Measurements from ENCODE around the gene GM2A.
"Not testable (repeated sequence)": the region's sequence is repeated elsewhere in the genome, so short reads cannot be mapped to it uniquely, and the experiment has no call there.

The GM2A gene

GRCh38 chr5:151298063-151298855 lies 45.3 kb downstream of the GM2A start:
- H3K9me3 ChIP-seq (ENCODE audit: low read length): no peaks in the 10 kb centered on the region
- H3K4me3 ChIP-seq (ENCODE audit: low read depth, low read length, poor library complexity, severe bottlenecking): no peak overlapping the region
- no peaks in the 10 kb centered on the region for H3K79me2 ChIP-seq (ENCODE audit: insufficient read depth, low read length)
- H3K9me2 ChIP-seq (ENCODE audit: low read depth, low read length): no peaks in the 10 kb centered on the region
- H3K36me3 ChIP-seq (ENCODE audit: insufficient read depth, low read length): no peaks in the 10 kb centered on the region
- H4K20me1 ChIP-seq (ENCODE audit: insufficient read depth, low read length): no peaks in the 10 kb centered on the region
- no peak overlapping the region for H3K9ac ChIP-seq (ENCODE audit: low read length)
- no peak overlapping the region for H2AFZ ChIP-seq (ENCODE audit: low read length)
- no peak overlapping the region for H3K4me2 ChIP-seq (ENCODE audit: low read length)
- H3K27ac ChIP-seq (ENCODE audit: low read depth, low read length, poor library complexity, severe bottlenecking): no peak overlapping the region
- TF ChIP-seq EZH2 (IDR thresholded peaks at IDR 0.05; ENCODE audit: borderline replicate concordance, low read length): no peak
- TF ChIP-seq CTCF (IDR thresholded peaks at IDR 0.05; ENCODE audit: low read length): peak; percentile 68
- no peaks in the 10 kb centered on the region for H3K4me1 ChIP-seq (ENCODE audit: insufficient read depth, low read length, severe bottlenecking)
- peaks cover 5% of the 10 kb centered on the region; the same call in 1 of the 2 replicates for H3K27me3 ChIP-seq (ENCODE audit: insufficient read depth, low read length)
- H3F3A ChIP-seq (ENCODE audit: insufficient read depth, low read length): no peaks in the 10 kb centered on the region

- no peaks in the 10 kb centered on the region for H4K20me1 ChIP-seq (ENCODE audit: insufficient read depth, low read length)
- no peaks in the 10 kb centered on the region for H3K4me1 ChIP-seq (ENCODE audit: insufficient read depth, low read length, severe bottlenecking)
- peaks cover 6% of the 10 kb centered on the region; the same call in 1 of the 2 replicates for H3K27me3 ChIP-seq (ENCODE audit: insufficient read depth, low read length)
- H3K79me2 ChIP-seq (ENCODE audit: insufficient read depth, low read length): no peaks in the 10 kb centered on the region
- H3K27ac ChIP-seq (ENCODE audit: low read depth, low read length, poor library complexity, severe bottlenecking): no peak within 1 kb of the TSS
- H3K36me3 ChIP-seq (ENCODE audit: insufficient read depth, low read length): no peaks in the 10 kb centered on the region
- no peak within 1 kb of the TSS for H3K4me2 ChIP-seq (ENCODE audit: low read length)
- no peaks in the 10 kb centered on the region for H3K9me3 ChIP-seq (ENCODE audit: low read length)
- no peak within 1 kb of the TSS for H2AFZ ChIP-seq (ENCODE audit: low read length)
- H3K4me3 ChIP-seq (ENCODE audit: low read depth, low read length, poor library complexity, severe bottlenecking): no peak within 1 kb of the TSS
- no peak within 1 kb of the TSS for H3K9ac ChIP-seq (ENCODE audit: low read length)
- H3F3A ChIP-seq (ENCODE audit: insufficient read depth, low read length): no peaks in the 10 kb centered on the region
- no peaks in the 10 kb centered on the region for H3K9me2 ChIP-seq (ENCODE audit: low read depth, low read length)
- TF ChIP-seq CTCF (IDR thresholded peaks at IDR 0.05; ENCODE audit: low read length) (no peak), EZH2 (IDR thresholded peaks at IDR 0.05; ENCODE audit: borderline replicate concordance, low read length) (no peak)
Observed at GRCh38 chr5:151303666-151304065, 50.7 kb downstream of the GM2A start, which contains the start of gene SLC36A3. TSS of gene SLC36A3 (minus strand) at chr5:151303766. CDS start at chr5:151303354, 412 bp downstream.

GRCh38 chr5:151309266-151309665 lies 56.3 kb downstream of the GM2A start:
- H3K27ac ChIP-seq (ENCODE audit: low read depth, low read length, poor library complexity, severe bottlenecking); H3K4me2 ChIP-seq (ENCODE audit: low read length); H4K20me1 ChIP-seq (ENCODE audit: insufficient read depth, low read length); H3F3A ChIP-seq (ENCODE audit: insufficient read depth, low read length); H3K27me3 ChIP-seq (ENCODE audit: insufficient read depth, low read length); H2AFZ ChIP-seq (ENCODE audit: low read length); H3K36me3 ChIP-seq (ENCODE audit: insufficient read depth, low read length); H3K9me2 ChIP-seq (ENCODE audit: low read depth, low read length); H3K4me3 ChIP-seq (ENCODE audit: low read depth, low read length, poor library complexity, severe bottlenecking); H3K9ac ChIP-seq (ENCODE audit: low read length); H3K79me2 ChIP-seq (ENCODE audit: insufficient read depth, low read length); H3K9me3 ChIP-seq (ENCODE audit: low read length); H3K4me1 ChIP-seq (ENCODE audit: insufficient read depth, low read length, severe bottlenecking): not testable (repeated sequence)

GRCh38 chr5:151309821-151310220 lies 56.8 kb downstream of the GM2A start:
- H3K4me1 ChIP-seq (ENCODE audit: insufficient read depth, low read length, severe bottlenecking); H3K4me2 ChIP-seq (ENCODE audit: low read length); H2AFZ ChIP-seq (ENCODE audit: low read length); H3K4me3 ChIP-seq (ENCODE audit: low read depth, low read length, poor library complexity, severe bottlenecking); H3K9me3 ChIP-seq (ENCODE audit: low read length); H3K79me2 ChIP-seq (ENCODE audit: insufficient read depth, low read length); H3K9ac ChIP-seq (ENCODE audit: low read length); H3K27ac ChIP-seq (ENCODE audit: low read depth, low read length, poor library complexity, severe bottlenecking); H3K9me2 ChIP-seq (ENCODE audit: low read depth, low read length); H3K27me3 ChIP-seq (ENCODE audit: insufficient read depth, low read length); H3F3A ChIP-seq (ENCODE audit: insufficient read depth, low read length); H3K36me3 ChIP-seq (ENCODE audit: insufficient read depth, low read length); H4K20me1 ChIP-seq (ENCODE audit: insufficient read depth, low read length): not testable (repeated sequence)
